HG03025 (cell line): ENCODE results near the gene ZBTB22.

Experiments used
- ATAC-seq: cut with Tn5 transposase; IDR thresholded peaks from one replicate; pipeline ENCODE4 v1.9.1; 2021; ENCODE audit warnings: mild to moderate bottlenecking, moderate library complexity; ENCODE audit not compliant: unreplicated experiment, low FRiP score

The ZBTB22 gene

DNA sequence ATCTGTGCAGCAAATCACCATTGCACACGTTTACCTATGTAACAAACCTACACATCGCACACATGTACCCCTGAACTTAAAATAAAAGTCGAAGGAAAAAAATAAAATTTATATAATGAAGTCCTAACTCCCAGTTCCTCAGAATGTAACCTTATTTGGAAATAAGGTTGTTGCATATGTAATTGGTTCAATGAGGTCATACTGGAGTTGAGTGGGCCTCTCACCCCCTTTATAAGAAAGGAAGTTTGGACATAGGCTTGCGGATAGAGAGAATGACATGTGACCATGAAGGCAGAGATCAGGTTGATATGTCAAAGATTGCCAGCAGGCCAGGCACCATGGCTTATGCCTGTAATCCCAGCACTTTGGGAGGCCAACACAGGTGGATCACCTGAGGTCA, 16.1 kb upstream of the ZBTB22 start:
- ATAC-seq = no peak

DNA sequence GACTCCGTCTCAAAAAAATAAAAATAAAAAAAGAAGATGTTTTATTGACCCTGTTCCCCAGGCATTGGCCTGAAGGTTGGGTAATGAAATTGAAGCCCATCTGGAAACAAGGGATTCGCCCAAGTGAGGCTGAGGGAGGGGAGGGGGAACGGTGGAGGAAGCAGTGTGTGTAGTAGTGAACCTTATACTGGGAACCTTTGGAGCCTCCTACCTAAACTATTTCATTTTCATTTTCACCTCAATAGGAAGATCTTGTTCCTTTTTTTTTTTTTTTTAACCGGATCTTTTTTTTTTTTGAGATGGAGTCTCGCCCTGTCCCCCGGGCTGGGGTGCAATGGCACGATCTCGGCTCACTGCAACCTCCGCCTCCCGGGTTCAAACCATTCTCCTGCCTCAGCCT, 13.2 kb upstream of the ZBTB22 start:
- no peak for ATAC-seq

DNA sequence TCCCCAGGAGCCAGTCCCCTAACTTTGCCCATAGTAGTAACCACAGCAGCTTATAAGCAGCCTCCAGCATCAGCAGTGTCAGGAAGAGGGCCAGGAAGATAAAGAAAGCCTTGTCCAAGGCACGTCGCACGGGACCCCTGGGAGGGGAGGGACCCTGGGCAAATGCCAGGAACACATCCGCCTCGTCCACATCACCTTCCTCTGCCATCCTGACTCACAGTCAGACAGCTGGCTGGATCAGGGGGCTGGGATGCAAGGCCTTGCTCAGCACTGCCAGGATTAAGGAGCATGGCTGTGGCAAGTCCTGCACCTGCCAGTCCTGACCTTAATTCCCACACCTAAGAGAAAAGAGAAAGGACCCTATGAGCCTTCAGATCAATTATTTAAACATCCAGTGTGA, 11.5 kb upstream of the ZBTB22 start:
- ATAC-seq = no peak

DNA sequence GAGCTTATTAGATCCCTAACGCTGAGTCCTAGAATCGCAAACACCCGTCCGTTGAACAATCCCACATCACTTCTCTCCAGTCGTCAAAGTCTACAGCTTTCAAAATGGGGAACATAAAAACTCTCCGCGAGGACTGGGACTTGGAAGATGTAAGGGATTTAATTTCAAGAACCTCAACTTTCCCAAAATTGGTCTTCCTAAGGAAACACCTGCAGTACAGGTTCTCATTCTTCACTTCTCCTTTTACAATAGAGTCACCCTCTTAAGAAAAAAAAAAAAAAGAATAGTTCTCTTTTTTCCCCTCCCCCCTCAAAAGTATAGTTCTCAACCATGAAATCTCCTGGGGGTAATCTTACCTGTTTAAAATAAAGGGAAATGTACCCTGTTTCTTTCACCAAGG, 6.6 kb upstream of the ZBTB22 start:
- ATAC-seq = no peak

DNA sequence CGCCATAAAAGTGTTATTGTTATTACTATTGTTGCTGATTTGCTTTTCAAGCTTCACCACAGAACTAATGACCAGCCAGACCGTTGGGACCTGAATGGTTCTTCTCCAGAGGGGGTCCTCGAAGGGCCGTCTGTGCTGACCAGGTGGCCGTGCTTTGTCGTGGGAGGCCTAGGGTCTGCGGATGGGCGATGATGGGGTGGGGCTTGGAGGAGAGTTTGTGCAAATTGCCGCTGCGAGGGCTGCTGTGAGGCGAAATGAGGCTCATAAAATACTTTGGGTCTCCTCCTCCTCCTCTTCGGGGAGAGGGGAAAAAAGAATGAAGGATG, 6.0 kb upstream of the ZBTB22 start:
- ATAC-seq = peak; percentile 7

DNA sequence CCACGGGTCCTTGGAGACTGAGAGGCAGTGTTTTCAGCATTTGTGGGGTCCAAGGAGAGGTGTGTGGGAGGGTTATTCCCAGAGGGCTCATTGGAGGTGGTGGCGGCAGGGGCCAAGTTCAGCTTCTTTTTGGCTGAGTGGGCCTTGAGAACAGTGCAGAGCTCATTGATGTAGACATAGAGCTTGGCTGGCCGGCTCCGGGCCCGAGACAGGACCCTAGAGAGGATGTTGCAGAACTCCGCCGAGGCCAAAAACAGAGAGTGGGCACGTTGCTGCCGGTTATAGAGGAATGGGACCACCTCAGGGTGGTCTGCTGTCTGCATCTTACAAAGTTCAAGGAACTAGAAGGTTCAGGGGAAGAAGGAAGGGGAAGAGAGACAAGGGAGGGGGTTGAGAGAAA, 3.7 kb upstream of the ZBTB22 start:
- ATAC-seq = no peak

DNA sequence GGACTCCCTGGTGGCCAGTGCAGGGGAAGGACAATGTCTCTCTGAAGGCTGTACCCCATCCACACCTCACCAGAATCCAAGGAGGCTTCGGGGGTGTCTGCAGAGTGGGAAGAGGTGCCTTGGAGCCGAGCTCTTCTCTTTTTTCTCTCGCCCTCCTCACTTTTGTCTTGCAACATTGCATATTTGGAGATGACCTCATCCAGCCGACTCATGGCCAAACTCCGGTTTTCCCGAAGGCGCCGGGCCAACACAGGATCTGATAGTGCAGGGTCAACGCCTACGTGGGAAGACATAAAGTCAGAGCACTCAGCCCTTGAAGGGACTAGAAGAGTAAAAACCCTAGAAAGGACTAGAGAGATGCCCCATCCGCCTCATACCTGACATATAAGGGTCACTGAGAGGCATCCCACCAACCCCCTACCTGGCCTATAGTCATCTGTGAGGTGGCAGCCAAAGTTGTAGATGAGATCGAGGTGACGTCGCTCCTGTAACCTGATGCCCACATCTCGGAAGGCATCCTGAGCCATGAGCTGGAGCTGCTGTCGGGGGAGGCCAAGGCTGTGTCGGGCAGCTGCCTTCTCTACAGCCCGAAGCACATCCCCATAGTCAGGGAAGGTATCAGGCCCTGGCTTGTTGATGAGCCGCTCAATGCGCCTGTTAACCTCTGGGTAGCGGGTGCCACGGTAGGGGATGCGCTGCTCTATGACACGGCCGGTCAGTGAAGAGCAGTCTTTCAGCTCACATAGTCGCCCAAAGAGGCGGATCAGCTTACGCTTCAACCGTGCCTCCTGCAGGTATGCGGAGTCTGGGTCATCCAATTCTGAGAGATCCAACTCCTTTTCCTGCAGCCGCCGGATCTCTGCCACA, 3.0 kb upstream of the ZBTB22 start:
- ATAC-seq = no peak

DNA sequence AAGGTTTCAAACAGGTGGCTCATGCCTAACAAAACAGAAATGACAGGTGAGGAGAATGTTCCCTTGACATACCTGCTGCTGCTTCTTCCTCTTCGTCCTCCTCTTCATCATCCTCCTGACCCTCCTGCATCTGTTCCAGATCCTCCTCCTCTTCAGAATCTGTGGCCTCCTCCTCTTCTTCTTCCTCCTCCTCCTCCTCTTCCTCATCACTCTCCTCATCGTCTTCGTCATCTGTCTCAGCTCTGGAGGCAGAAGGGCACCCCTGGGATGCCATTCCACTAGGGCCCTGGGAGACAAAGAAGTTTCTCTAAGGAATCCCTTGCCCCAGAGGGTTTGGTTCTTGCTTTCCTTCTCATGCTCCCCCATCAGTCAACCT, 2.4 kb upstream of the ZBTB22 start:
- ATAC-seq = no peak

DNA sequence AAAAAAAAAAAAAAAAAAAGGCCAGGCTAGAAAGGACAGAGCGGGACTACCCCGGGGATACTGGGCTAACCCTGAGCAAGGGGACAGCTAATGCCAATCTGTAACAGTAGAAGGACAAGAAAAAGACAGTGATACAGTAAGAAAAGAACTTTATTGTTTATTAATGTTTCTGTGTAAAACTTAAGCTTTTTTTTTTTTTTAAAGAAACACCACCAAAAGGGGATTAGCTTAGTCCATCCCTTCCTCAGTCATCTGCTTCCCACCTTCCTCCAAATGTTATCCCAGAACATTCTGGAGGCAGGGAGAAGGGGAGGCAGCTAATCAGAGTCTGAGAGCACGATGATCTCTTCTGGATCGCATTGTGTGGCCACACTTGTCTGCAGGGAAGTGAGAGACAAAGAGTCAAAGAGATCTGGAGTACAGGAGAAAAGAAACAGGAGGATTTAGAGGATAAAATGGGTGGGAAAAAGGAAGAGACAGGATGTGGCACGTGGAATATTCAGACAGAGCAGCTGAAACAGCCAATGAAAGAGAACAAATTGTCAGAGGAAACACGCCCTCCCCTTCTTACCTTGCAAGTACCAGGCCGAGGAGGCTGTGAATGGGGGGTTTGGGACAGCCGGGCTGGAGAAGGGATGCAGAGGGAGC, 1.0 kb upstream of the ZBTB22 start:
- ATAC-seq = no peak

DNA sequence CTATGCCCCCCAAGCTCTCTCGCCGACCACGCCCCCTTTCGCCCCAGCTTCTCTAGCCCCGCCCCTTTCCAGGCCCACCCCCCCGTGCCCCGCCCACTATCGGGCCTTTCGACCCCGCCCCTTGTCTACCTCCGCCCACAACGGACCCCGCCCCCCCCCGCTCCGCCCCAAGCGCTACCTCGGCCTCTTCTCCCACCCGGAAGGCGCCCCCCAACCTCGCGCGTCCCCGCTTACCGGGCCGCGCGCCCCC, 200 bp downstream of the ZBTB22 start:
- no peak for ATAC-seq

DNA sequence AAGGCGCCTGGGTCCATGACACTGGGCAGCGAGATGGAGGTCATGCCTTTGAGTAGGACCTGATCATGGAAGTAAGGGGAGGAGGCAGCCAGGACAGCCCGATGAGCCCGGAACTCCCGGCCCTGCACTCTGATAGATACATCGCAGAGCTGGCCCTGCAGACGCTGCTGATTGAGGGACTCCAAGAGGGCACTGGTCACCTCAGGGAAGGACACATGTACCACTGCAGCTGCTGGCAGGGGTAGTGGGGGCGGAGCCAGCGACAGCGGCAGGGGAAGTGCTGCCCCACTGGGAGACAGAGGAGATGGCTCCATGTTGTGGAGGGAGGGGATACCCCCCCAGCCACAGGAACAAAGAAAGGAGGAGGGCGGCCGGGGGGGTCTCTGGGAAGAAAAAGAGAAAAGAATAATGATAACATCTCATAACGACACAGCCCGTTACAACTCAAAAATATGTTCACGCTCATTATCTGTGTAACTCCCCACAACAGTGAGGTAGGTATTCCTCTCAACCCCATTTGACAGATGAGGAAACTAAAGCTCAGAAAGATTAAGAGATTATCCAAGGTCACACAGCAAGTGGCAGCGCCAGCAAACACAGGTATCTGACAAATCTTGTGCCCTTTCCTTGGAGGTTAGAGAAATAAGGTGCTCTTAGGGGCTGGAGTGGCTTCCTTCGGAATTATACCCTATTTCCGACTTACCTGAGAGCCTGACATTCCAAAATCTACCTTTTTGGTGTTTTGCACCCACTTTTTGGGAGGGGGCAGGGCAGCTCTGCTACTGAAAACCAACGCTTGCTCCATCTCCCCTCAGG, 733 bp downstream of the ZBTB22 start:
- no peak for ATAC-seq

DNA sequence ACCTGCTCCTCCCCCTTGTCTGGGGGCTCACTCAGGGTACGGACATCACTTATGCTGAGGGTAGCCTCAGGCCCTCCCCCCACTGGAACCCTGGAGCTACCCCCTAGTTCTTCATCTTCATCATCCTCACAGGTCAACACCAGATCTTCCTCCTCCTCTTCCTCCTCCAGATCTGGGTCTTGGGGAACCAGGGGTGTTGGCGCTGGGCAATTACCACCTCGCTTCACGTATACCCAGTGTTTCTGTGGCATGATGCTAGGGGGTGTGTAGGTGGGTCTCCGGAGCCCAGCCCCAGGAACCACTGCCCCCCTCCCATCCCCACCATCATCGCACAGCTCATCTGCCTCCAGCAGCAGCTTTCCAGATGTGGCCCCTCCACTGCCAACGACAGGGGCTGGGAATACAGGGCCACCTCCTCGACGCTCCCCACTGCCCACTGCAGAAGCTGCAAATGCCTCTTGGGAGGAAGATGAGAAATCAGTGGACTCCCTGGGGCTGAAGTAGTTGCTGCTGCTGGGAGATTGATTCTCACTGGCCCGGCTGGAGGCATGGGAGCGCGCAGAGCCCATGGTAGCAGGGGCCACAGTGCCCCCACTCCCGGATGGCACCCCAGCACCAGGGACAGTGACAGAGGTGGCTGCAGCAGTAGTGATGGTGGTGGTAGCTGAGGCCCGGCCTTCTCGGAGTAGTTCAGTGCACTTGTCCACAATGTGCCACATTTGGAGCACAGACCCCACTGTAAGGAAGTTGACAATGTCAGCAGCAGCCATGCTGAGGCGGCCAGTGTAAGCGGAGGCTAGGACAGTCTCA, 1.5 kb downstream of the ZBTB22 start:
- ATAC-seq = no peak

DNA sequence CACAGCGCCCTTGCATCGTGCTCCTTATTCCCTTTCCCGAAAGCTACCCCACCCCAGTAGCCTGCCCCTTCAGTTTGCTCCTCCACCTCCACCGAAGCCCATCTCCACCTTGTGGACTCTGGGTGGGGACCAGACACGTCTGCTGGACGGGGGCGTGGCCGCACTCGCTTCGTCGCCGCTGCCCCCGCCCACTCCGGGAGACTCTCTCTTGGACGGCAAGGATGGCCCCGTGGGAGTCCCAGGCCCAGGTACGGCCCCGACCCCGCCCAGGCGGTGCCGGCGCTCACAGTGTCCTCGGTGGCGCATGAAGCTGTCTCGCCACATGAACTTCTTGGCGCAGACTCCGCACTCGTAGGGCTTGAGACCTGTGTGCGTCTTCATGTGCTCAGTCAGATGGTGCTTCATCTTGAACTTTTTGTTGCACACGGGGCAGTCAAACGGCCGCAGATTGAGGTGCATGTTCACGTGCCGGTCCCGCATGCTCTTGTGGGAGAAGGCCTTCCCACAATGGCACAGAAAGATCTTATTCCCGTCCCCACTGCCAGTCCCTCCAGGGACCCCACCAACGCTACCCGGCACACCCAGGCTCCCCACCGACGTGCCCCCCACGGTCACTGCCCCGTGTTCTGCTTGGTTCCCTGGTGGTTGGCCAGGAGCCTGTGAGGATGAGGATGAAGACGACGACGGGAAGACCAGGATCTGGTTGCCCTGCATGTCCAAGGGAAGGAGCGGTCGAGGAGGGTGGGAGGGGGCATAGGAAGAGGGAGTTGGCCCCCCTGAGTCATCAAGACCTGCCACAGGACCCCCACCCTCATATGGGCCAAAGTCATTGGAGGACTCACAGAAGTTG, 2.4 kb downstream of the ZBTB22 start:
- no peak for ATAC-seq

DNA sequence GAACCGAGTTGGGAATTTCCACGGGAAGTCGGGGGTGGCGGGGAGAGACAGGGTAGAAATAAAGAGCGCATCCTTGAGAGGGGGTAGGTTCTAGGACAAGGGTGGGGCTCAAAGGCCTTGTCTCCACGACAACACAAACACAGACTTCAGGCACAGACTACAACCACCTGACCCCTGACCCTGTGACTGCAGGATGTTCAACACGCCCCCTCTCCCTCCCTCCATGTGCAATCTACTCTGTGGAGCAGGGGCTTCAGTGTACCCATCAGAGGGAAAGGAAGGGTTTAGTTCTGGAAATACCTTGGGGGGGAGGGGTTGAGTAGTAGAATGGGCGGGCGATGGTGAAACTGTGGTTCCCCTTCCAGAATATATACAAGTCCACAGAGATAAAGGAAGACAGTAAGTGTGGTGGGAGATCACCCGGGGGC, 3.0 kb downstream of the ZBTB22 start:
- ATAC-seq = no peak

DNA sequence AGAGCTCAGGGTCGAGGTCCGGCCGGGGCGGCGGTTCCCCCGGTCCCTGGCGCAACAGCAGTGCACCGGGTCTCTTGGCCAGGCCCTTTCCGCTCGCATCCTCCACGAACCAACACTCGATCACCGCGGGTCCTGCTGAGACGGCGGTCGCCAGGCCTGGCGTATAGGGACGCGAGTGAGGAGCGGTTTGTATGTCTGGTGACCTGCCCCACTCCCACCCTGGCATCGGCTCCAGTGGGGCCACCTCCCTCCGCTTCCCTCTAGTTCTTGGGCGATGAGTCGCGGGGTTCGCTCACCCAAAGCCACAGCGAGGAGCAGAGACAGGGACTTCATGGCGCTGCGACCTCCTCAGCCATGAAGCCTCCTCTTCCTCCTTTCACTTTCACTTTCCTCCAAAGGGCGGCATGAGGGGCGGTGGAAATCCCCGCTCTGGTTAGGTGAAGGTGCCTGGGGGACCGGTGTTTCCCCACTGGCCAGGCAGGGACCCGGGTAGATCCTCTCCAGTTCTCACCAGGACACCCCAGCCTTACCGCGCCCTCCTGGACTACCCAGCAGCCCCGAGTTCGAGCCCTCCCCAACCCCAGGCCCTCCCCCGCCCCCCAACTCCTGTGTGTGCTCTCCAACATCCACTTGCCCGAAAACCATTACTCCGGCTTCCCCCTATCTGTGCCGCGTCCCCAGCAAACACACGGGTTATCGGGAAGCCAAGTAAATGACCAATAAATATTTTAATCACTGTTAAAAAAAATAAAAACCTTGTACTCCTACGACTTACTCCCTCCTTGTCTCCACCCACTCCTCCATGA, 3.6 kb downstream of the ZBTB22 start, which contains the start of gene TAPBP:
Gene TAPBP (minus strand): TSS at position 370 of the 806 bp plus-strand sequence. CDS start 37 bp downstream, at position 333.
- no peak for ATAC-seq

DNA sequence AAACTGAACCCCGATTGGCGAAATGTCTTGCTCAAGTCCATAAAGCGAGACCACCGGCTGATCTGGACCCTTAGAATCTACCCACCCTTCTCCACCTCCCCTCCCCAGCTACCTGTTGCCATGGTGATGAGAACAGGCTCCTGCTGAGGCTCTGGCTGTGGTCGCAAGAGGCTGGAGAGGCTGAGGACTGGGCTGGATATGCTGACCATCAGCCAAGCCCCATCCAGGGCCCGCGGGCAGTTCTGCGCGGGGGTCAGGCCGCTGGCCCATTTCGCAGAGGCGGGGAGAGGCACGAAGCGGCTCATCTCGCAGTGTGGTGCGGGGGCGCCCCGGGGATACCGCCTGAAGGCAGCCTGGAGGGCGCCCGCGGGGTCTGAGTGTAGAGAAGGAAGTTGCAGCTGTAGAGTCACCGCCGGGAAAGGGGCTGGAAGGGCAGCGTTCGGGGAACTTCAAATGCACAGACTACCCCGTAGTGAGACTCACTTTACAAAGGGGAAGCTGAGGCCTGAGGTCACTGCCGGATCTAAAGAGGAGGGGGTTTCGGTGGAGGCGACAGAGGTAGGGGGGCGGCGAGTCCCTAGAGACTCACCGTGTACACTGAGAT, 4.3 kb downstream of the ZBTB22 start:
- ATAC-seq = no peak

DNA sequence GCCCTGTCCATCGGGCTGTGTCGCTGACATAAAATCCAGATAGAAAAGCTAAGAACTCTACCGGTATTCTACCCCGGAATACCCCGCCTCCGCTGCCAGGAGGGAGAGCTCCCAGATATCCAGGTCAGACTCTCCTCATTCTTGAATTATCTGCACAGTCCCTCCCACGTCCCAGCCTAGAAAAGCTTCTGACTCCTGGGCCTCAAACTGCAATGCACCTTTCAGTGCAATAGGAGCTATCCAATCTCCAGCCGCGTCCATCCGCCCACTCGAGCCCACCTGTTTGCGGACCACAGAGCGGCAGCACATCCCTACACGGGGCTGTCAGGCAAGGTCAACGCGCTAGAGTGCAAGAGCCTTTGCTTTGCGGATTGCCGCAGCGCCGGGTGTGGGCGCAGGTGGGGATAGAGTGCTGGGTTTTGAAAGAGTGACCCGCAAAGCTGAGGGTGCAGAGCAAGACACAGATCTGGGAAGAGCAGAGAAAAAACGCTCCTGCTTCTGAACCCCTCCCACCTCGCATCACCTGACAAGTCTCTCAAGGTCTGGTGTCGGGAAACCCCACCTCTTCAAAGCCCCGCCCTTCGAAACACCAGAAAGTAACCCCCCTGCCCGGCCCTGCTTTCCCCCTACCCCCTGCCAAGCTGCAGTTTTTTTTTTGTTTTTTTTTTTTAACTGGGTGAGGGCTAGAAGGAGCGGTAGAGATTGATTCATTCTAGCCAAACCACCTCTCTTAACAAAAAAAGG, 5.0 kb downstream of the ZBTB22 start:
- no peak for ATAC-seq

DNA sequence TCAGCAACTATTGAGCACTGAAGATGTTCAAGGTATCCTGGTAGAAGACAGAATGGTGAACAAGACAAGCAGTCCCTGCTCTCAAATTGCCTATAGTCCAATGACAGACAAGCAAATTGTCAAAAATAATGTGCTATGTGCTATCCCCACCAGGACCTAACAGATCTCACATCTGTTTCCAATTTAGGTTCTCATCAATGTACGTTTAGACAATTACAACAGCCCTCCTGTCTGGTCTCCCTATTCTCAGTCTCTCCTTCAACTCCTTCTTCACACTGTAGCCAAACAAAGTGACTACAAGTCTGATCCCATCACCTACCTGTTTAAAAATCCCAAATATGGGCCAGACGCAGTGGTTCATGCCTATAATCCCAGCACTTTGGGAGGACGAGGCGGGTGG, 11.2 kb downstream of the ZBTB22 start:
- no peak for ATAC-seq
